Keratinocyte (primary cell): ENCODE data around the gene ZFP69. TPM values are rescaled to one million over a fixed set of nuclear protein-coding genes. Genes with fewer than 3 reads are reported as not detected.

Experiments used
- DNase-seq: peaks from one replicate; pipeline ENCODE4 v3.0.0-alpha.2; 2011; ENCODE audit warnings: low read depth, missing footprints, low spot score
- FAIRE-seq: peaks from 2 replicates; lab custom pipeline; 2011; peaks lifted over from hg19 to GRCh38; lab: Jason Lieb, UNC
- H2AFZ ChIP-seq: 2 replicates; pipeline ENCODE4 v1.6.0; 2012; ENCODE audit warnings: low read length, control low read depth, inconsistent platforms; ENCODE audit not compliant: control insufficient read depth
- H3K27ac ChIP-seq: 2 replicates; pipeline ENCODE4 v1.5.1; 2011; ENCODE audit warnings: low read length; ENCODE audit not compliant: control insufficient read depth, insufficient read depth
- H3K27me3 ChIP-seq: 3 replicates; pipeline ENCODE4 v1.6.0; 2011; ENCODE audit warnings: low read length; ENCODE audit not compliant: control insufficient read depth, insufficient read depth; ENCODE audit errors: extremely low read depth
- H3K36me3 ChIP-seq, 2 experiments: 2 replicates in 1 of 2; 3 replicates in 1 of 2; pipeline ENCODE4 v1.5.1; 2011; ENCODE audit warnings: low read length in 2 of 2, mild to moderate bottlenecking in 1 of 2; ENCODE audit not compliant: control insufficient read depth in 2 of 2, insufficient read depth in 2 of 2; ENCODE audit errors: extremely low read depth in 1 of 2
- H3K4me1 ChIP-seq: 3 replicates; pipeline ENCODE4 v1.5.1; 2011; ENCODE audit warnings: low read length; ENCODE audit not compliant: control insufficient read depth, insufficient read depth; ENCODE audit errors: extremely low read depth
- H3K4me2 ChIP-seq: 3 replicates; pipeline ENCODE4 v1.6.0; 2011; ENCODE audit warnings: low read depth, low read length; ENCODE audit not compliant: control insufficient read depth, insufficient read depth; ENCODE audit errors: extremely low read depth
- H3K4me3 ChIP-seq, 3 experiments: fragments of 200-600 bp in 1 of 3; sonication (generic) in 1 of 3; 2 replicates in 2 of 3; 3 replicates in 1 of 3; pipeline ENCODE4 v1.5.1; 2011 to 2016; ENCODE audit warnings: low read length in 3 of 3, mild to moderate bottlenecking in 3 of 3, control low read depth in 2 of 3, inconsistent platforms in 1 of 3, low read depth in 1 of 3, mixed read lengths in 1 of 3, mixed run types in 1 of 3, moderate library complexity in 1 of 3; ENCODE audit not compliant: control insufficient read depth in 2 of 3, insufficient read depth in 2 of 3; ENCODE audit errors: extremely low read depth in 1 of 3
- H3K79me2 ChIP-seq: 2 replicates; pipeline ENCODE4 v1.6.0; 2012; ENCODE audit warnings: low read length; ENCODE audit not compliant: control insufficient read depth, insufficient read depth
- H3K9ac ChIP-seq: 3 replicates; pipeline ENCODE4 v1.6.0; 2011; ENCODE audit warnings: low read length; ENCODE audit not compliant: control insufficient read depth, insufficient read depth; ENCODE audit errors: extremely low read depth
- H3K9me1 ChIP-seq: 3 replicates; pipeline ENCODE4 v1.6.0; 2011; ENCODE audit warnings: low read length; ENCODE audit not compliant: control insufficient read depth, insufficient read depth; ENCODE audit errors: extremely low read depth
- H3K9me3 ChIP-seq: 2 replicates; pipeline ENCODE4 v1.5.1; 2012; ENCODE audit warnings: low read depth, low read length; ENCODE audit not compliant: control insufficient read depth
- H4K20me1 ChIP-seq: 3 replicates; pipeline ENCODE4 v1.6.0; 2011; ENCODE audit warnings: low read length; ENCODE audit not compliant: control insufficient read depth, insufficient read depth; ENCODE audit errors: extremely low read depth
- EZH2 ChIP-seq: IDR thresholded peaks from one replicate; pipeline ENCODE4 v1.6.1; 2012; ENCODE audit warnings: inconsistent platforms, mild to moderate bottlenecking, low read length, moderate library complexity
- dilution Hi-C: fragments of 300-500 bp; cut with MboI; formaldehyde crosslinking; loops from one replicate; pipeline ENCODE4 v1.7.0; 2020; ENCODE audit warnings: low sequenced_read_pairs; ENCODE audit not compliant: extremely low pct_ligation_motif_present
- polyA minus RNA-seq, 3 experiments: library from RNA; depleted of rRNA, polyadenylated mRNA; stranded (reverse); fragments of >200 nt; gene quantifications; 1 replicate in 1 of 3; 2 replicates in 1 of 3; 3 replicates in 1 of 3; pipeline ENCODE4 v1.2.3, GENCODE V29; 2011
- polyA plus RNA-seq, 5 experiments: library from polyadenylated mRNA; depleted of rRNA in 3 of 5; stranded (reverse) in 3 of 5; stranded (forward) in 1 of 5; unstranded in 1 of 5; fragments of >200 nt; gene quantifications; 1 replicate in 1 of 5; 2 replicates in 3 of 5; 3 replicates in 1 of 5; pipeline versions ENCODE4 v1.2.1 to v1.2.3, GENCODE V29; 2011 to 2012; ENCODE audit warnings: missing spikeins in 2 of 5, low read depth in 1 of 5, low replicate concordance in 1 of 5
- TF ChIP-seq, protein P1 (sequence below), 3 experiments: IDR thresholded peaks in 1 of 3; conservative IDR thresholded peaks in 1 of 3; optimal IDR thresholded peaks in 1 of 3; 2 replicates in 2 of 3; 3 replicates in 1 of 3; pipeline versions ENCODE3 to v1.5.1; 2011; ENCODE audit warnings: low read length in 3 of 3, mild to moderate bottlenecking in 3 of 3, moderate library complexity in 2 of 3, control low read depth in 1 of 3, inconsistent platforms in 1 of 3; ENCODE audit not compliant: insufficient read depth in 2 of 3; ENCODE audit errors: extremely low read depth in 1 of 3

Gene ZFP69
- polyA plus RNA-seq (2.2 to 3.5 TPM (median 2.3 TPM) in 3 replicates), polyA minus RNA-seq (0.89 to 2.7 TPM (median 1.0 TPM) in 3 replicates)
- 0.85 TPM for polyA plus RNA-seq (2011; ENCODE audit: low read depth)
- 2.1 and 3.1 TPM in 2 replicates for polyA plus RNA-seq (2011; cell fraction: cytosol; rRNA removed)
- polyA plus RNA-seq (2011; cell fraction: nucleus; rRNA removed) = 2.6 and 3.5 TPM in 2 replicates
- 1.7 and 2.1 TPM in 2 replicates for polyA plus RNA-seq (2012; ENCODE audit: low replicate concordance)
- polyA minus RNA-seq (2011; cell fraction: cytosol; rRNA and poly(A)+ RNA removed) = 0.58 TPM
- 0.42 and 1.4 TPM in 2 replicates for polyA minus RNA-seq (2011; cell fraction: nucleus; rRNA and poly(A)+ RNA removed)

- Histone ChIP-seq H3K9me3 (peaks cover 4% of the 10 kb centered on the region), H3K4me2 (peak within 1 kb of the TSS; percentile 91), H3K4me1 (peaks cover 4% of the 10 kb centered on the region), H3K27ac (no peak within 1 kb of the TSS), H3K4me3 (peak within 1 kb of the TSS; percentile 63 to 88 (median 71)), H3K36me3 (no peaks in the 10 kb centered on the region), H3K9me1 (no peaks in the 10 kb centered on the region), H3K9ac (peak within 1 kb of the TSS; percentile 53), H2AFZ (peak within 1 kb of the TSS; percentile 97), H3K27me3 (no peaks in the 10 kb centered on the region), H4K20me1 (no peaks in the 10 kb centered on the region), H3K79me2 (no peaks in the 10 kb centered on the region)
- dilution Hi-C loops = no loop called here
- no peak for TF ChIP-seq EZH2
- TF ChIP-seq, protein P1, sequence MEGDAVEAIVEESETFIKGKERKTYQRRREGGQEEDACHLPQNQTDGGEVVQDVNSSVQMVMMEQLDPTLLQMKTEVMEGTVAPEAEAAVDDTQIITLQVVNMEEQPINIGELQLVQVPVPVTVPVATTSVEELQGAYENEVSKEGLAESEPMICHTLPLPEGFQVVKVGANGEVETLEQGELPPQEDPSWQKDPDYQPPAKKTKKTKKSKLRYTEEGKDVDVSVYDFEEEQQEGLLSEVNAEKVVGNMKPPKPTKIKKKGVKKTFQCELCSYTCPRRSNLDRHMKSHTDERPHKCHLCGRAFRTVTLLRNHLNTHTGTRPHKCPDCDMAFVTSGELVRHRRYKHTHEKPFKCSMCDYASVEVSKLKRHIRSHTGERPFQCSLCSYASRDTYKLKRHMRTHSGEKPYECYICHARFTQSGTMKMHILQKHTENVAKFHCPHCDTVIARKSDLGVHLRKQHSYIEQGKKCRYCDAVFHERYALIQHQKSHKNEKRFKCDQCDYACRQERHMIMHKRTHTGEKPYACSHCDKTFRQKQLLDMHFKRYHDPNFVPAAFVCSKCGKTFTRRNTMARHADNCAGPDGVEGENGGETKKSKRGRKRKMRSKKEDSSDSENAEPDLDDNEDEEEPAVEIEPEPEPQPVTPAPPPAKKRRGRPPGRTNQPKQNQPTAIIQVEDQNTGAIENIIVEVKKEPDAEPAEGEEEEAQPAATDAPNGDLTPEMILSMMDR (optimal IDR thresholded peaks at IDR 0.05 in 1 of 3, IDR thresholded peaks at IDR 0.05 in 1 of 3, conservative IDR thresholded peaks at IDR 0.05 in 1 of 3; ENCODE audit: extremely low read depth in 1 of 3, insufficient read depth in 2 of 3, low read length in 3 of 3) = no peak
- FAIRE-seq = no peak
- no peak for DNase-seq
Observed at GRCh38 chr1:40476924-40477677, at the start of gene ZFP69. Gene ZFP69 (plus strand): TSS chr1:40477290. CDS start chr1:40479362, 2,072 bp downstream.

- Histone ChIP-seq H3K27me3 (no peaks in the 10 kb centered on the region), H3K4me3 (no peak overlapping the region), H3K79me2 (no peaks in the 10 kb centered on the region), H3K36me3 (no peaks in the 10 kb centered on the region), H3K27ac (no peak overlapping the region), H3K9me3 (no peaks in the 10 kb centered on the region), H2AFZ (no peak overlapping the region), H4K20me1 (no peaks in the 10 kb centered on the region), H3K9ac (no peak overlapping the region), H3K4me2 (no peak overlapping the region), H3K4me1 (no peaks in the 10 kb centered on the region), H3K9me1 (no peaks in the 10 kb centered on the region)
- no peak for DNase-seq
- TF ChIP-seq EZH2 = no peak
- TF ChIP-seq, protein P1 (optimal IDR thresholded peaks at IDR 0.05 in 1 of 3, IDR thresholded peaks at IDR 0.05 in 1 of 3, conservative IDR thresholded peaks at IDR 0.05 in 1 of 3; ENCODE audit: extremely low read depth in 1 of 3, insufficient read depth in 2 of 3, low read length in 3 of 3) = no peak
- FAIRE-seq = no peak
- dilution Hi-C loops = no loop called here
Observed at GRCh38 chr1:40431385-40431784, 45.7 kb upstream of the ZFP69 start.
